ENCODE data around the gene NDFIP1.

DNA sequence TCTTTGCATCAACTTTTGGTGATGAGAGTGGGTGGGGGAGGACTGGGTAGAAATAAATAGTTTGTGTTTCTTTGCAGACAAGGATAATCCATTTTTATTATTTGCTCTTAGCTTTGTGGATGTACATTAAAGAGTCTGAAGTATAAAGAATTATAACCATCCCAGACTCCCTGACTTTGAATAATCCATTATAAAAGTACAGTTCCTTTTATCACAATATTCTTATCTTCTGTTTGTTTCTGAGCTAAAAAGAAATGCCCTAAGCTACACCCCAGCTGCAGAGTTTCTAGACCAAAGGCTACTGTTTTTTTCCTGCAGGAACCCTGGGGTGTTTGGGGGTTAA is 77.9 kb downstream of the NDFIP1 start:
- TF ChIP-seq EZH2phosphoT487 (IDR thresholded peaks at IDR 0.05; ENCODE audit: borderline replicate concordance) (no peak), CBX3 (IDR thresholded peaks at IDR 0.05; ENCODE audit: low read depth) (no peak), POLR2A (IDR thresholded peaks at IDR 0.05; ENCODE audit: borderline replicate concordance, extremely low read depth, insufficient read depth, insufficient read length) (no peak), EZH2 (IDR thresholded peaks at IDR 0.05) (no peak), SP1 (IDR thresholded peaks at IDR 0.05; ENCODE audit: low read depth) (no peak), RAD21 (IDR thresholded peaks at IDR 0.05; ENCODE audit: low read depth) (no peak), POLR2AphosphoS5 (IDR thresholded peaks at IDR 0.05; ENCODE audit: low read depth, low read length) (no peak), YY1 (IDR thresholded peaks at IDR 0.05; ENCODE audit: extremely low read depth, insufficient replicate concordance, low read depth, low read length) (no peak), SRF (IDR thresholded peaks at IDR 0.05; ENCODE audit: low read depth) (no peak)
- TF ChIP-seq, protein P1, sequence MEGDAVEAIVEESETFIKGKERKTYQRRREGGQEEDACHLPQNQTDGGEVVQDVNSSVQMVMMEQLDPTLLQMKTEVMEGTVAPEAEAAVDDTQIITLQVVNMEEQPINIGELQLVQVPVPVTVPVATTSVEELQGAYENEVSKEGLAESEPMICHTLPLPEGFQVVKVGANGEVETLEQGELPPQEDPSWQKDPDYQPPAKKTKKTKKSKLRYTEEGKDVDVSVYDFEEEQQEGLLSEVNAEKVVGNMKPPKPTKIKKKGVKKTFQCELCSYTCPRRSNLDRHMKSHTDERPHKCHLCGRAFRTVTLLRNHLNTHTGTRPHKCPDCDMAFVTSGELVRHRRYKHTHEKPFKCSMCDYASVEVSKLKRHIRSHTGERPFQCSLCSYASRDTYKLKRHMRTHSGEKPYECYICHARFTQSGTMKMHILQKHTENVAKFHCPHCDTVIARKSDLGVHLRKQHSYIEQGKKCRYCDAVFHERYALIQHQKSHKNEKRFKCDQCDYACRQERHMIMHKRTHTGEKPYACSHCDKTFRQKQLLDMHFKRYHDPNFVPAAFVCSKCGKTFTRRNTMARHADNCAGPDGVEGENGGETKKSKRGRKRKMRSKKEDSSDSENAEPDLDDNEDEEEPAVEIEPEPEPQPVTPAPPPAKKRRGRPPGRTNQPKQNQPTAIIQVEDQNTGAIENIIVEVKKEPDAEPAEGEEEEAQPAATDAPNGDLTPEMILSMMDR (IDR thresholded peaks at IDR 0.05 in 2 of 3, conservative IDR thresholded peaks at IDR 0.05 in 1 of 3; ENCODE audit: borderline replicate concordance in 1 of 3, insufficient read depth in 1 of 3, low read depth in 2 of 3, low read length in 2 of 3) = no peak
- TF ChIP-seq, protein P2, sequence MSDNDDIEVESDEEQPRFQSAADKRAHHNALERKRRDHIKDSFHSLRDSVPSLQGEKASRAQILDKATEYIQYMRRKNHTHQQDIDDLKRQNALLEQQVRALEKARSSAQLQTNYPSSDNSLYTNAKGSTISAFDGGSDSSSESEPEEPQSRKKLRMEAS (IDR thresholded peaks at IDR 0.05) = no peak
- TF ChIP-seq, protein P3, sequence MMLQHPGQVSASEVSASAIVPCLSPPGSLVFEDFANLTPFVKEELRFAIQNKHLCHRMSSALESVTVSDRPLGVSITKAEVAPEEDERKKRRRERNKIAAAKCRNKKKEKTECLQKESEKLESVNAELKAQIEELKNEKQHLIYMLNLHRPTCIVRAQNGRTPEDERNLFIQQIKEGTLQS (IDR thresholded peaks at IDR 0.05) = no peak
- TF ChIP-seq, protein P4, sequence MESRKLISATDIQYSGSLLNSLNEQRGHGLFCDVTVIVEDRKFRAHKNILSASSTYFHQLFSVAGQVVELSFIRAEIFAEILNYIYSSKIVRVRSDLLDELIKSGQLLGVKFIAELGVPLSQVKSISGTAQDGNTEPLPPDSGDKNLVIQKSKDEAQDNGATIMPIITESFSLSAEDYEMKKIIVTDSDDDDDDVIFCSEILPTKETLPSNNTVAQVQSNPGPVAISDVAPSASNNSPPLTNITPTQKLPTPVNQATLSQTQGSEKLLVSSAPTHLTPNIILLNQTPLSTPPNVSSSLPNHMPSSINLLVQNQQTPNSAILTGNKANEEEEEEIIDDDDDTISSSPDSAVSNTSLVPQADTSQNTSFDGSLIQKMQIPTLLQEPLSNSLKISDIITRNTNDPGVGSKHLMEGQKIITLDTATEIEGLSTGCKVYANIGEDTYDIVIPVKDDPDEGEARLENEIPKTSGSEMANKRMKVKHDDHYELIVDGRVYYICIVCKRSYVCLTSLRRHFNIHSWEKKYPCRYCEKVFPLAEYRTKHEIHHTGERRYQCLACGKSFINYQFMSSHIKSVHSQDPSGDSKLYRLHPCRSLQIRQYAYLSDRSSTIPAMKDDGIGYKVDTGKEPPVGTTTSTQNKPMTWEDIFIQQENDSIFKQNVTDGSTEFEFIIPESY (IDR thresholded peaks at IDR 0.05; ENCODE audit: extremely low read depth, insufficient replicate concordance, low read length) = no peak

All from HCT116 (cell line).